Endothelial cell (in vitro differentiated cells): ENCODE measurements around the gene PAFAH1B1. TPM values are rescaled to one million over a fixed set of nuclear protein-coding genes. Genes with fewer than 3 reads are reported as not detected.
"Not testable (repeated sequence)": the region's sequence is repeated elsewhere in the genome, so short reads cannot be mapped to it uniquely, and the experiment has no call there.

Experiments used
- DNase-seq: peaks from one replicate; pipeline ENCODE4 v3.0.0; 2021; ENCODE audit warnings: low spot score
- H3K27ac Mint-ChIP-seq: one replicate; pipeline ENCODE4 v1.8.0; 2021; ENCODE audit warnings: mixed read lengths, inconsistent platforms; ENCODE audit not compliant: unreplicated experiment
- H3K27me3 Mint-ChIP-seq: one replicate; pipeline ENCODE4 v1.8.0; 2021; ENCODE audit warnings: mild to moderate bottlenecking, moderate library complexity, mixed read lengths, inconsistent platforms; ENCODE audit not compliant: unreplicated experiment
- H3K36me3 Mint-ChIP-seq: one replicate; pipeline ENCODE4 v1.8.0; 2021; ENCODE audit warnings: mild to moderate bottlenecking, low read depth, mixed read lengths, inconsistent platforms; ENCODE audit not compliant: unreplicated experiment
- H3K4me1 Mint-ChIP-seq: one replicate; pipeline ENCODE4 v1.8.0; 2021; ENCODE audit warnings: mild to moderate bottlenecking, mixed read lengths, inconsistent platforms; ENCODE audit not compliant: unreplicated experiment
- H3K4me3 Mint-ChIP-seq: one replicate; pipeline ENCODE4 v1.8.0; 2021; ENCODE audit warnings: mild to moderate bottlenecking, mixed read lengths, inconsistent platforms; ENCODE audit not compliant: unreplicated experiment
- H3K9me3 Mint-ChIP-seq: one replicate; pipeline ENCODE4 v1.8.0; 2021; ENCODE audit warnings: mixed read lengths, inconsistent platforms; ENCODE audit not compliant: unreplicated experiment
- CTCF ChIP-seq: fragments of 200-600 bp; sonication (generic); IDR thresholded peaks from one replicate; pipeline ENCODE4 v1.5.0; 2021; ENCODE audit warnings: antibody characterized with exemption; ENCODE audit not compliant: unreplicated experiment
- long read RNA-seq: library from polyadenylated mRNA; unstranded; transcript quantifications from one replicate; pipeline ENCODE4 v2.0.0, GENCODE V29; 2020; ENCODE audit not compliant: unreplicated experiment
- total RNA-seq: library from RNA; stranded (reverse); fragmentation: NEBNext Ultra II Directional; extraction: Animal tissue kit (Norgen Biotek cat#: 25700); gene quantifications from one replicate; pipeline ENCODE4 v1.2.1, GENCODE V29; 2021; ENCODE audit not compliant: unreplicated experiment

Gene PAFAH1B1
- total RNA-seq = 141 TPM
- long read RNA-seq, full-length matches to known transcripts = 8 of 13 reads
- long read RNA-seq, partial matches to known transcripts = 2 of 13 reads
- long read RNA-seq, other reads (novel, unspliced or antisense) = 3 of 13 reads

GRCh38 chr17:2592971-2593820 lies at the start of gene PAFAH1B1:
TSS of gene PAFAH1B1 (plus strand) at chr17:2593654. CDS start at chr17:2638289, 44,635 bp downstream.
- peak within 1 kb of the TSS; percentile 93 for H3K27ac Mint-ChIP-seq
- H3K4me1 Mint-ChIP-seq = peaks cover 16% of the 10 kb centered on the region
- TF ChIP-seq CTCF = no peak
- peaks cover 4% of the 10 kb centered on the region for H3K36me3 Mint-ChIP-seq
- H3K4me3 Mint-ChIP-seq = peak within 1 kb of the TSS; percentile 100
- peak; percentile 96 for DNase-seq
- H3K27me3 Mint-ChIP-seq = peaks cover 8% of the 10 kb centered on the region
- H3K9me3 Mint-ChIP-seq = no peaks in the 10 kb centered on the region

GRCh38 chr17:2545393-2545792 lies 48.1 kb upstream of the PAFAH1B1 start:
- Mint-ChIP-seq H3K4me1 (peaks cover 16% of the 10 kb centered on the region), H3K4me3 (no peak overlapping the region), H3K36me3 (no peaks in the 10 kb centered on the region), H3K27me3 (peaks cover 8% of the 10 kb centered on the region), H3K27ac (peak overlapping the region; percentile 66), H3K9me3 (no peaks in the 10 kb centered on the region)
- no peak for TF ChIP-seq CTCF
- no peak for DNase-seq

GRCh38 chr17:2547176-2547575 lies 46.3 kb upstream of the PAFAH1B1 start:
- H3K27me3 Mint-ChIP-seq = peaks cover 6% of the 10 kb centered on the region
- H3K36me3 Mint-ChIP-seq = no peaks in the 10 kb centered on the region
- no peak for DNase-seq
- no peak for TF ChIP-seq CTCF
- no peak overlapping the region for H3K27ac Mint-ChIP-seq
- peaks cover 22% of the 10 kb centered on the region for H3K4me1 Mint-ChIP-seq
- H3K4me3 Mint-ChIP-seq = no peak overlapping the region
- H3K9me3 Mint-ChIP-seq = no peaks in the 10 kb centered on the region

GRCh38 chr17:2548026-2548425 lies 45.4 kb upstream of the PAFAH1B1 start:
- H3K27me3 Mint-ChIP-seq, H3K36me3 Mint-ChIP-seq: not testable (repeated sequence)

GRCh38 chr17:2549392-2550211 lies 43.9 kb upstream of the PAFAH1B1 start:
- Mint-ChIP-seq H3K9me3 (no peaks in the 10 kb centered on the region), H3K4me1 (peaks cover 22% of the 10 kb centered on the region), H3K27me3 (peaks cover 6% of the 10 kb centered on the region), H3K36me3 (no peaks in the 10 kb centered on the region), H3K4me3 (no peak overlapping the region), H3K27ac (no peak overlapping the region)
- DNase-seq = no peak
- TF ChIP-seq CTCF = no peak

More at GRCh38 chr17:2548026-2548425, 45.4 kb upstream of the PAFAH1B1 start:
- peaks cover 22% of the 10 kb centered on the region for H3K4me1 Mint-ChIP-seq
- DNase-seq, H3K27ac Mint-ChIP-seq, H3K9me3 Mint-ChIP-seq, H3K4me3 Mint-ChIP-seq: not testable (repeated sequence)
